Mucosa of descending colon (tissue), 3 donors: ENCODE data around the gene ARCN1. TPM values are rescaled to one million over a fixed set of nuclear protein-coding genes. Genes with fewer than 3 reads are reported as not detected.

Experiments used
- ATAC-seq: fragments of 200-7000 bp; cut with Tn5 transposase; one replicate; pipeline ENCODE4 v1.9.1; 2020; ENCODE audit warnings: mild to moderate bottlenecking, moderate library complexity
- DNase-seq, 3 donors: peaks; one replicate each; pipeline ENCODE4 v3.0.0-alpha.2; 2020
- H3K36me3 ChIP-seq: fragments of 200-600 bp; one replicate; pipeline ENCODE4 v1.8.0; 2021; ENCODE audit warnings: low read depth, mild to moderate bottlenecking
- H3K4me1 ChIP-seq: fragments of 200-600 bp; one replicate; pipeline ENCODE4 v1.8.0; 2021; ENCODE audit warnings: low read depth, mild to moderate bottlenecking
- H3K4me3 ChIP-seq: fragments of 200-600 bp; one replicate; pipeline ENCODE4 v1.8.0; 2021; ENCODE audit warnings: mild to moderate bottlenecking
- H3K9me3 ChIP-seq: fragments of 200-600 bp; one replicate; pipeline ENCODE4 v1.8.0; 2021; ENCODE audit warnings: mild to moderate bottlenecking
- intact Hi-C, 2 donors: fragments of 100-400 bp; cut with DNase I in 1 of 2; cut with micrococcal nuclease in 1 of 2; formaldehyde crosslinking; loops; one replicate each; pipeline versions ENCODE4 v1.11.0 to v1.11.1; 2022; cut with DNase I, micrococcal nuclease
- total RNA-seq, 3 donors: library from RNA; stranded (reverse); fragmentation: NEBNext Ultra II Directional in 2 of 3; extraction: Animal tissue kit (Norgen Biotek cat#: 25700) in 2 of 3; gene quantifications; one replicate each; pipeline versions ENCODE4 v1.2.1 to v1.2.4, GENCODE V29; 2021 to 2023
- TF ChIP-seq, protein P1 (sequence below): fragments of 200-600 bp; IDR thresholded peaks from one replicate; pipeline ENCODE4 v1.8.0; 2022; ENCODE audit warnings: antibody characterized with exemption, mild to moderate bottlenecking
- donor health status: DM: no; HTN: no; CAD: no; lungs with moderate emphysema.
- donor health status: DM: no; HTN: no; CAD: no.
- donor health status: DM: no; HTN: yes; CAD: no.

ARCN1 gene
- total RNA-seq, 3 donors from 2014 or later: 126 to 134 (median 130) TPM

GRCh38 chr11:118633979-118634378, 61.8 kb downstream of the ARCN1 start:
- H3K4me1 ChIP-seq: peaks cover 51% of the 10 kb centered on the region

DNA sequence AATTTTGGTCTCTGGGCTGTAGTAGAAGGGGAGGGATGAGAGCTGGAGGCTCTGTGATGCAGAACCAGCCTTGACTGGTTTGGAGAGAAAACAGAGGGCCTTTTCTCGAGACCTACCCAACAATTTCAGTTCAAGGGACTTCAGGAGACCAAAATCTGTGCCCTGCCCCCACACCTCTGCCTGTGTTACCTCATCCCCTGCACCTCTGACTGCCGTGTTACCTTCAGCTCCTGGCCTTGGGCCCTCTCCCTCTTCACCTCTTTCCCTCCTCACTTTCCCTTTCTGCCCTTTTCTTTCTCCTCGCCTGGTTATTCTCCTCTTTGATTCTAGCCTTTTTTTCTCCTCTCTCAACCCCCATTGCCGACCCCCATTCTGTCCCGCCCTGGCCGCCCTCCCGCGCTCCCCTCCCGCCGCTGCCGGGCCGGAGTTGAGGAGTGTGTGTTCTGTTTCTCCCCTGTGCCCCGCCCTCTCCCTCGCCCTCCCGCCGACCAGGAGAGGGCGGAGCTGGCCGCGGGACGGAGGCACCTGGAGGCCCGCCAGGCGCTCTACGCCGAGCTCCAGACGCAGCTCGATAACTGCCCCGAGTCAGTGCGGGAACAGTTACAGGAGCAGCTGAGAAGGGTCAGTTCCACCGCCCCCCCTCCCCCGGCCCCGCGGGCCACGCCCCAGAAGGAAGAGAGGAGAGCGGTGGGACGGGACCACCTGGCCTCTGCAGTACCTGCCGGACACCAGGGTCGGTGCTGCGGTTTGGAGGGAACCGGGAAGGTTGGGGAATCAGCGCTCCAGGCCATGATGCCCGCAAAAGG, 62.4 kb downstream of the ARCN1 start:
- Histone ChIP-seq H3K4me3 (no peak overlapping the region), H3K4me1 (peaks cover 44% of the 10 kb centered on the region), H3K36me3 (no peaks in the 10 kb centered on the region), H3K9me3 (no peaks in the 10 kb centered on the region)
- intact Hi-C loops: no loop called here
- peak; percentile 77 for ATAC-seq
- TF ChIP-seq, protein P1, sequence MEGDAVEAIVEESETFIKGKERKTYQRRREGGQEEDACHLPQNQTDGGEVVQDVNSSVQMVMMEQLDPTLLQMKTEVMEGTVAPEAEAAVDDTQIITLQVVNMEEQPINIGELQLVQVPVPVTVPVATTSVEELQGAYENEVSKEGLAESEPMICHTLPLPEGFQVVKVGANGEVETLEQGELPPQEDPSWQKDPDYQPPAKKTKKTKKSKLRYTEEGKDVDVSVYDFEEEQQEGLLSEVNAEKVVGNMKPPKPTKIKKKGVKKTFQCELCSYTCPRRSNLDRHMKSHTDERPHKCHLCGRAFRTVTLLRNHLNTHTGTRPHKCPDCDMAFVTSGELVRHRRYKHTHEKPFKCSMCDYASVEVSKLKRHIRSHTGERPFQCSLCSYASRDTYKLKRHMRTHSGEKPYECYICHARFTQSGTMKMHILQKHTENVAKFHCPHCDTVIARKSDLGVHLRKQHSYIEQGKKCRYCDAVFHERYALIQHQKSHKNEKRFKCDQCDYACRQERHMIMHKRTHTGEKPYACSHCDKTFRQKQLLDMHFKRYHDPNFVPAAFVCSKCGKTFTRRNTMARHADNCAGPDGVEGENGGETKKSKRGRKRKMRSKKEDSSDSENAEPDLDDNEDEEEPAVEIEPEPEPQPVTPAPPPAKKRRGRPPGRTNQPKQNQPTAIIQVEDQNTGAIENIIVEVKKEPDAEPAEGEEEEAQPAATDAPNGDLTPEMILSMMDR: no peak
- peak; percentile 85 to 90 (median 87) for DNase-seq

More at GRCh38 chr11:118633979-118634378, 61.8 kb downstream of the ARCN1 start:
- H3K36me3 ChIP-seq: no peaks in the 10 kb centered on the region
- TF ChIP-seq, protein P1: no peak
- H3K9me3 ChIP-seq: no peaks in the 10 kb centered on the region
- no peak for DNase-seq
- H3K4me3 ChIP-seq: no peak overlapping the region
- intact Hi-C loops: no loop called here
- ATAC-seq: no peak

GRCh38 chr11:118635237-118635591, 63.0 kb downstream of the ARCN1 start:
- H3K36me3 ChIP-seq: no peaks in the 10 kb centered on the region
- ATAC-seq (peak; percentile 9), DNase-seq (peak in 1 of 3 donors; percentile 47)
- no peak overlapping the region for H3K4me3 ChIP-seq
- H3K4me1 ChIP-seq: peaks cover 42% of the 10 kb centered on the region
- intact Hi-C loops: no loop called here
- no peaks in the 10 kb centered on the region for H3K9me3 ChIP-seq
- TF ChIP-seq, protein P1: no peak

DNA sequence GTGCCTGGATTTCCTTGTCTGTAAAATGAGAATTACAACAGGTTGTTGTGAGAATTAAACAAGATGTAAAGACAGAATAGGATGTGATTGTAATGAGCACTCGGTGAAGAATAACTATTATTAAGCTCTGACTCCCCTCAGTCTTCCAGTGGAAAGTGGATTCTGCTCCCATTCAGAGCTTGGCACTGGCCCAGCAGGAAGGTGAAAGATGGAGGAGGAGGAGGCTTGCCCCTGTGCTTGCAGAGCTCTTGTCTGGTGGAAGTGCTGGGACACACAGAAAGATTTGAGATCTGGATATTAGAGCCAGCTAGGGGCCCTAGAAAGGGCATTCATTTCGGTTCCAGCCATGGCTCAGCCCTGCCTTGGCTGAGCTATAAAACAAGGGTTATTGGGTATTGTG, 63.4 kb downstream of the ARCN1 start:
- peaks cover 39% of the 10 kb centered on the region for H3K4me1 ChIP-seq
- intact Hi-C loops: no loop called here
- H3K4me3 ChIP-seq: no peak overlapping the region
- DNase-seq: no peak
- H3K9me3 ChIP-seq: no peaks in the 10 kb centered on the region
- TF ChIP-seq, protein P1: no peak
- no peaks in the 10 kb centered on the region for H3K36me3 ChIP-seq
- no peak for ATAC-seq

- no peaks in the 10 kb centered on the region for H3K9me3 ChIP-seq
- TF ChIP-seq, protein P1: no peak
- no peak overlapping the region for H3K4me3 ChIP-seq
- DNase-seq (peak in 1 of 3 donors; percentile 9), ATAC-seq (no peak)
- peaks cover 49% of the 10 kb centered on the region for H3K4me1 ChIP-seq
- intact Hi-C loops: no loop called here
- no peaks in the 10 kb centered on the region for H3K36me3 ChIP-seq
Observed at GRCh38 chr11:118636569-118637290, 64.5 kb downstream of the ARCN1 start.
